ENCODE data around the gene MALRD1.

DNA sequence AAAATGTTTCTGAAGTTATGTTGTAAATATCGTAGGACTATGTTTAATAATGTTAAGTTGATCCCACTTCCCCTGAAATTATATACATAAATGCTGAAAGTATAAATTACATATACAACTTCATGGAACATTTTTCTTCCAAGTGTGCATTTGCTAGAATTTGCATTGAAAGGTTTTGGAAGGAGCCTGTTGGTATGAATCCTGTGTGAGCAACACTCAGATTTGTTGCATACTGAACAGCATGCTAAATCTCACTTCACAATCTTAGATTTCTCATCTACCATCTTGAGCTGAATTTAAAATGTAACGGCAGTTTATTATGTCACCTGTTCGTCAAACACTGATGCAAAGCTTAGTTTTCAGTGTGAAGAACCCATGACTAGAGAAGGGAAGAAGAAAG is 172.6 kb downstream of the MALRD1 start:
- TF ChIP-seq POLR2A (IDR thresholded peaks at IDR 0.05) = no peak
- no peak for TF ChIP-seq POLR2AphosphoS5 (IDR thresholded peaks at IDR 0.05)
